Measurements from ENCODE around the gene NPBWR2. TPM values are rescaled to one million over a fixed set of nuclear protein-coding genes. Genes with fewer than 3 reads are reported as not detected.

NPBWR2 gene
- total RNA-seq, 1 experiment from 2014 or later = not detected

GRCh38 chr20:64151633-64152530 is 44.5 kb upstream of the NPBWR2 start (continued):
- TF ChIP-seq FOXJ3 (CRISPR knock-in tag; IDR thresholded peaks at IDR 0.05; ENCODE audit: borderline replicate concordance) = no peak
- TF ChIP-seq ARID4B (CRISPR knock-in tag; IDR thresholded peaks at IDR 0.05; ENCODE audit: borderline replicate concordance) = no peak
- no peak for TF ChIP-seq ZNF423 (CRISPR knock-in tag; IDR thresholded peaks at IDR 0.05)
- no peak for TF ChIP-seq ATF2 (CRISPR knock-in tag; IDR thresholded peaks at IDR 0.05; ENCODE audit: borderline replicate concordance, low read depth)
- TF ChIP-seq CREM (CRISPR knock-in tag; IDR thresholded peaks at IDR 0.05) = no peak

- TF ChIP-seq ATF2 (CRISPR knock-in tag; IDR thresholded peaks at IDR 0.05; ENCODE audit: borderline replicate concordance, low read depth) (no peak), NR2C2 (CRISPR knock-in tag; IDR thresholded peaks at IDR 0.05) (no peak), MXD4 (CRISPR knock-in tag; IDR thresholded peaks at IDR 0.05; ENCODE audit: borderline replicate concordance) (no peak), TP53 (CRISPR knock-in tag; IDR thresholded peaks at IDR 0.05) (no peak), NR3C1 (CRISPR knock-in tag; conservative IDR thresholded peaks at IDR 0.05; ENCODE audit: low read depth) (no peak)
- H3K4me3 Mint-ChIP-seq = no peak overlapping the region; the same call in 1 of the 2 replicates
- no peaks in the 10 kb centered on the region for H3K27me3 Mint-ChIP-seq (ENCODE audit: low read depth)
- DNase-seq (ENCODE audit: low spot score) (no peak), ATAC-seq (no peak)
- POLR2A ChIA-PET = no interaction called here
- H3K36me3 Mint-ChIP-seq = peaks cover 5% of the 10 kb centered on the region; the same call in 1 of the 2 replicates
- peaks cover 24% of the 10 kb centered on the region for H3K4me1 Mint-ChIP-seq
- peaks cover 7% of the 10 kb centered on the region for H3K9me3 Mint-ChIP-seq
- CTCF ChIA-PET = interaction anchor here (0.6 to 1.5 kb wide), 4 partner anchors 11 to 97 kb away, joined by 3 to 5 read pairs (median 4); partner anchors contain the start of gene LKAAEAR1
- peak overlapping the region; percentile 42 for H3K27ac Mint-ChIP-seq
These were observed 43.6 kb upstream of the NPBWR2 start for GRCh38 chr20:64150756-64151632.

- ATAC-seq = no peak
- POLR2A ChIA-PET = no interaction called here
- Mint-ChIP-seq H3K4me3 (no peak overlapping the region), H3K27me3 (ENCODE audit: low read depth) (no peaks in the 10 kb centered on the region; the same call in 1 of the 2 replicates), H3K9me3 (peaks cover 17% of the 10 kb centered on the region), H3K27ac (no peak overlapping the region; the same call in 1 of the 2 replicates), H3K4me1 (peaks cover 24% of the 10 kb centered on the region), H3K36me3 (peaks cover 12% of the 10 kb centered on the region)
- CTCF ChIA-PET = no interaction called here
- TF ChIP-seq ATF2 (CRISPR knock-in tag; IDR thresholded peaks at IDR 0.05; ENCODE audit: borderline replicate concordance, low read depth) (no peak), NR1H2 (CRISPR knock-in tag; IDR thresholded peaks at IDR 0.05) (no peak), SMAD4 (CRISPR knock-in tag; IDR thresholded peaks at IDR 0.05) (no peak), PRDM15 (CRISPR knock-in tag; IDR thresholded peaks at IDR 0.05) (no peak), CDX4 (CRISPR knock-in tag; IDR thresholded peaks at IDR 0.05; ENCODE audit: borderline replicate concordance) (no peak), ZNF317 (CRISPR knock-in tag; IDR thresholded peaks at IDR 0.05; ENCODE audit: borderline replicate concordance, low read depth) (no peak)
- DNase-seq (ENCODE audit: low spot score) = peak; percentile 4
These were observed 42.6 kb upstream of the NPBWR2 start for GRCh38 chr20:64149809-64150560.

Measured in WTC11 (cell line).